Erythroblast (primary cell): ENCODE measurements around the gene DDX43.
"Not testable (repeated sequence)": the region's sequence is repeated elsewhere in the genome, so short reads cannot be mapped to it uniquely, and the experiment has no call there.

ENCODE experiments used
- DNase-seq, 2 experiments: peaks; one replicate each; lab custom pipeline; 2025; lab: John Stamatoyannopoulos, UW
- GATA1 ChIP-seq: IDR thresholded peaks from 2 replicates; pipeline ENCODE4 v1.6.1; 2011; ENCODE audit warnings: low read depth, mild to moderate bottlenecking, control low read depth, low read length, moderate library complexity
- POLR2A ChIP-seq: IDR thresholded peaks from 2 replicates; pipeline ENCODE4 v1.6.1; 2011; ENCODE audit warnings: mild to moderate bottlenecking, low read length

Gene DDX43

GRCh38 chr6:73369563-73369962, 25.1 kb upstream of the DDX43 start, which contains the start of gene OOEP:
OOEP (minus strand) TSS chr6:73369897; CDS start chr6:73369792, 105 bp downstream.
- TF ChIP-seq GATA1: no peak
- TF ChIP-seq POLR2A: no peak
- no peak for DNase-seq

GRCh38 chr6:73371984-73372383, 22.6 kb upstream of the DDX43 start:
- no peak for DNase-seq
- TF ChIP-seq GATA1: no peak
- no peak for TF ChIP-seq POLR2A

GRCh38 chr6:73372516-73372915, 22.1 kb upstream of the DDX43 start:
- no peak for TF ChIP-seq GATA1
- DNase-seq: no peak

- no peak for TF ChIP-seq GATA1
- no peak for TF ChIP-seq POLR2A
- no peak for DNase-seq
These were observed 19.4 kb upstream of the DDX43 start for GRCh38 chr6:73375216-73375615.

GRCh38 chr6:73377225-73377624, 17.4 kb upstream of the DDX43 start:
- no peak for TF ChIP-seq GATA1
- TF ChIP-seq POLR2A: no peak
- DNase-seq: no peak

GRCh38 chr6:73381531-73381930, 13.1 kb upstream of the DDX43 start:
- DNase-seq: not testable (repeated sequence)

GRCh38 chr6:73382462-73383113, 12.0 kb upstream of the DDX43 start:
- no peak for TF ChIP-seq POLR2A
- TF ChIP-seq GATA1: no peak
- DNase-seq: no peak

- no peak for DNase-seq
- TF ChIP-seq GATA1 (no peak), POLR2A (no peak)
These were observed 6.2 kb upstream of the DDX43 start for GRCh38 chr6:73388433-73388799.

- TF ChIP-seq POLR2A (peak; percentile 43), GATA1 (no peak)
- DNase-seq: peak; percentile 57 to 59
These were observed 5.7 kb upstream of the DDX43 start for GRCh38 chr6:73388800-73389512.

GRCh38 chr6:73389854-73390253, 4.8 kb upstream of the DDX43 start:
- no peak for DNase-seq

GRCh38 chr6:73391675-73392074, 3.0 kb upstream of the DDX43 start:
- no peak for DNase-seq
- no peak for TF ChIP-seq POLR2A
- TF ChIP-seq GATA1: no peak

More at GRCh38 chr6:73389854-73390253, 4.8 kb upstream of the DDX43 start:
- TF ChIP-seq POLR2A (no peak), GATA1 (no peak)

GRCh38 chr6:73392188-73392587, 2.4 kb upstream of the DDX43 start:
- DNase-seq: peak in 1 of 2 experiments; percentile 23

- no peak for TF ChIP-seq POLR2A
- TF ChIP-seq GATA1: no peak
- no peak for DNase-seq
These were observed 1.4 kb upstream of the DDX43 start for GRCh38 chr6:73393278-73393677.

GRCh38 chr6:73395875-73396274, 1.2 kb downstream of the DDX43 start:
- DNase-seq: no peak
- TF ChIP-seq POLR2A (no peak), GATA1 (no peak)

GRCh38 chr6:73400656-73401055, 6.0 kb downstream of the DDX43 start:
- no peak for TF ChIP-seq GATA1
- TF ChIP-seq POLR2A: no peak
- no peak for DNase-seq
